CD8-positive, alpha-beta memory T cell (primary cell): Measurements from ENCODE around the gene VPS35L. TPM values are rescaled to one million over a fixed set of nuclear protein-coding genes. Genes with fewer than 3 reads are reported as not detected.

Experiments
- CTCF ChIA-PET: fragments of 350-600 bp; sonication (Branson Sonifier 250); formaldehyde crosslinking; loops from one replicate; lab custom pipeline; 2021; ENCODE audit warnings: antibody characterized with exemption; lab: Charles Lee
- POLR2A ChIA-PET: fragments of 350-600 bp; sonication (Branson Sonifier 250); formaldehyde crosslinking; loops from one replicate; lab custom pipeline; 2021; ENCODE audit warnings: antibody characterized with exemption; lab: Charles Lee
- DNase-seq, 5 donors: peaks; one replicate each; pipeline versions ENCODE4 v3.0.0 to v3.0.0-alpha.2; 2020 to 2022; ENCODE audit warnings: mixed read lengths in 1 of 5
- H3K27ac ChIP-seq: one replicate; pipeline ENCODE4 v1.7.0; 2013; ENCODE audit warnings: low read depth, mild to moderate bottlenecking, low read length, moderate library complexity
- H3K27me3 ChIP-seq: 2 replicates; pipeline ENCODE4 v1.7.0; 2013; ENCODE audit warnings: low read length, mild to moderate bottlenecking; ENCODE audit not compliant: insufficient read depth, poor library complexity, severe bottlenecking
- H3K36me3 ChIP-seq: 2 replicates; pipeline ENCODE4 v1.7.0; 2013; ENCODE audit warnings: mild to moderate bottlenecking, low read length, moderate library complexity; ENCODE audit not compliant: insufficient read depth
- H3K4me1 ChIP-seq: 2 replicates; pipeline ENCODE4 v1.7.0; 2013; ENCODE audit warnings: mild to moderate bottlenecking, low read length, moderate library complexity; ENCODE audit not compliant: insufficient read depth
- H3K4me3 ChIP-seq: 2 replicates; pipeline ENCODE4 v1.7.0; 2013; ENCODE audit warnings: mild to moderate bottlenecking, low read length
- H3K9me3 ChIP-seq: 2 replicates; pipeline ENCODE4 v1.7.0; 2013; ENCODE audit warnings: mild to moderate bottlenecking, low read length
- H3K27ac Mint-ChIP-seq, 8 donors: one replicate each; pipeline ENCODE4 v1.8.0; 2020 to 2021; ENCODE audit warnings: mixed read lengths in 8 of 8, mild to moderate bottlenecking in 6 of 8, inconsistent platforms in 3 of 8, moderate library complexity in 3 of 8
- H3K27me3 Mint-ChIP-seq, 2 donors: one replicate each; pipeline ENCODE4 v1.8.0; 2020 to 2021; ENCODE audit warnings: mixed read lengths in 2 of 2, mild to moderate bottlenecking in 1 of 2, moderate library complexity in 1 of 2
- H3K36me3 Mint-ChIP-seq, 3 donors: one replicate each; pipeline ENCODE4 v1.8.0; 2020 to 2021; ENCODE audit warnings: mixed read lengths in 3 of 3, inconsistent platforms in 1 of 3, mild to moderate bottlenecking in 1 of 3
- H3K4me1 Mint-ChIP-seq, 3 donors: one replicate each; pipeline ENCODE4 v1.8.0; 2020 to 2021; ENCODE audit warnings: mixed read lengths in 3 of 3, inconsistent platforms in 1 of 3, mild to moderate bottlenecking in 1 of 3
- H3K4me3 Mint-ChIP-seq, 7 donors: one replicate each; pipeline ENCODE4 v1.8.0; 2020 to 2021; ENCODE audit warnings: mixed read lengths in 7 of 7, mild to moderate bottlenecking in 6 of 7, moderate library complexity in 4 of 7, inconsistent platforms in 2 of 7
- H3K9me3 Mint-ChIP-seq, 5 donors: one replicate each; pipeline ENCODE4 v1.8.0; 2020 to 2022; ENCODE audit warnings: mixed read lengths in 5 of 5, mild to moderate bottlenecking in 3 of 5, moderate library complexity in 2 of 5, inconsistent platforms in 1 of 5
- polyA plus RNA-seq: library from polyadenylated mRNA; unstranded; fragments of 300-500 nt; fragmentation: Illumina TruSeq; gene quantifications from one replicate; pipeline ENCODE4 v1.2.3, GENCODE V29; 2021
- total RNA-seq, 2 experiments: library from RNA; stranded (reverse); gene quantifications; one replicate each; pipeline ENCODE4 v1.2.3, GENCODE V29; 2021

The VPS35L gene
- total and polyA plus RNA-seq, 3 experiments from 2014 or later = 37.4 to 52.3 (median 40.2) TPM

- peak within 1 kb of the TSS; percentile 85 to 99 (median 96) for H3K27ac Mint-ChIP-seq
These were observed 31.7 kb upstream of the VPS35L start, which contains the start of gene CCP110 for GRCh38 chr16:19523559-19524355. CCP110 (plus strand) TSS chr16:19523942; CDS start chr16:19527882, 3,940 bp downstream.

DNA sequence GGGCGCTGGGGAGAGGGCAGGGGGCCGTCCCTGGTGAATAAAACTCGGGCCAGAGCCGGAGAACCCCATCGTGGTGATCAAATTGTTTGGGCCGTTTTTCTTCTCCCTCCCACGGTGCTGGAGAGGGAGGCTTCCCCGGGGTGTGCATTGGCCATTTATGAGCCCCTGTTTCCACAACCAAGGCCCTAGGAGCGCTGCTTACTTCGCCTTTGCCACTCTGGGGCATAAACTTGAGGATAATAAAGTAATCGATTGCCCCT, 31.2 kb upstream of the VPS35L start:
- peaks cover 34% of the 10 kb centered on the region for H3K4me1 ChIP-seq

More at GRCh38 chr16:19523559-19524355, 31.7 kb upstream of the VPS35L start, which contains the start of gene CCP110:
- no peaks in the 10 kb centered on the region for H3K27me3 Mint-ChIP-seq
- Histone ChIP-seq H3K9me3 (no peaks in the 10 kb centered on the region), H3K27me3 (no peaks in the 10 kb centered on the region), H3K4me3 (peak within 1 kb of the TSS; percentile 84), H3K4me1 (peaks cover 37% of the 10 kb centered on the region), H3K36me3 (no peaks in the 10 kb centered on the region), H3K27ac (peak within 1 kb of the TSS; percentile 66)
- ChIA-PET POLR2A (interaction anchor here (1.1 to 3.3 kb wide), 3 partner anchors 31 to 456 kb away, joined by 3 to 26 read pairs (median 3); partner anchors contain the start of genes COQ7 and VPS35L), CTCF (interaction anchor here (0.8 to 2.8 kb wide), 7 partner anchors 15 to 722 kb away, joined by 3 to 25 read pairs (median 3); partner anchors contain the start of gene VPS35L)
- H3K4me1 Mint-ChIP-seq = peaks cover 40 to 64% (median 59%) of the 10 kb centered on the region in 3 donors
- peak; percentile 91 to 96 (median 91) for DNase-seq
- peak within 1 kb of the TSS; percentile 93 to 100 (median 97) for H3K4me3 Mint-ChIP-seq
- H3K36me3 Mint-ChIP-seq = peaks cover 0 to 28% (median 7%) of the 10 kb centered on the region in 3 donors
- H3K9me3 Mint-ChIP-seq = no peaks in the 10 kb centered on the region

GRCh38 chr16:19524616-19525384, 30.7 kb upstream of the VPS35L start:
- ChIA-PET CTCF (interaction anchor here (1.1 to 2.8 kb wide), 5 partner anchors 14 to 439 kb away, joined by 3 to 25 read pairs (median 4); partner anchors contain the start of gene VPS35L), POLR2A (interaction anchor here (1.2 to 3.3 kb wide), 2 partner anchors 30 to 457 kb away, joined by 3 to 26 read pairs; partner anchors contain the start of genes COQ7 and VPS35L)
- peak overlapping the region in 7 of 8 donors; percentile 62 to 99 (median 87) for H3K27ac Mint-ChIP-seq
- H3K9me3 Mint-ChIP-seq = no peaks in the 10 kb centered on the region
- no peaks in the 10 kb centered on the region for H3K36me3 ChIP-seq
- peak overlapping the region; percentile 93 to 100 (median 97) for H3K4me3 Mint-ChIP-seq
- H3K27me3 Mint-ChIP-seq = no peaks in the 10 kb centered on the region
- H3K4me1 ChIP-seq = peaks cover 34% of the 10 kb centered on the region
- no peaks in the 10 kb centered on the region for H3K9me3 ChIP-seq
- peak overlapping the region; percentile 66 for H3K27ac ChIP-seq
- H3K4me3 ChIP-seq = peak overlapping the region; percentile 84
- H3K4me1 Mint-ChIP-seq = peaks cover 37 to 54% (median 48%) of the 10 kb centered on the region in 3 donors
- H3K27me3 ChIP-seq = no peaks in the 10 kb centered on the region
- peaks cover 0 to 33% (median 7%) of the 10 kb centered on the region in 3 donors for H3K36me3 Mint-ChIP-seq
- DNase-seq = no peak

More for the DNA sequence above, 31.2 kb upstream of the VPS35L start:
- Mint-ChIP-seq H3K27me3 (no peaks in the 10 kb centered on the region), H3K4me1 (peaks cover 37 to 59% (median 53%) of the 10 kb centered on the region in 3 donors), H3K36me3 (peaks cover 0 to 32% (median 7%) of the 10 kb centered on the region in 3 donors), H3K9me3 (no peaks in the 10 kb centered on the region), H3K4me3 (peak overlapping the region; percentile 93 to 100 (median 97)), H3K27ac (peak overlapping the region; percentile 33 to 99 (median 86))
- H3K36me3 ChIP-seq = no peaks in the 10 kb centered on the region
- CTCF ChIA-PET = interaction anchor here (0.8 to 2.8 kb wide), 7 partner anchors 14 to 722 kb away, joined by 3 to 25 read pairs (median 3); partner anchors contain the start of gene VPS35L
- peak overlapping the region; percentile 66 for H3K27ac ChIP-seq
- no peaks in the 10 kb centered on the region for H3K27me3 ChIP-seq
- POLR2A ChIA-PET = interaction anchor here (1.1 to 3.3 kb wide), 3 partner anchors 31 to 457 kb away, joined by 3 to 26 read pairs (median 3); partner anchors contain the start of genes COQ7 and VPS35L
- peak overlapping the region; percentile 84 for H3K4me3 ChIP-seq
- no peaks in the 10 kb centered on the region for H3K9me3 ChIP-seq
- DNase-seq = no peak

GRCh38 chr16:19525385-19525723, 30.1 kb upstream of the VPS35L start:
- no peaks in the 10 kb centered on the region for H3K9me3 ChIP-seq
- CTCF ChIA-PET = interaction anchor here (2.2 to 2.8 kb wide), 2 partner anchors 30 to 33 kb away, joined by 7 to 25 read pairs; partner anchors contain the start of gene VPS35L
- Mint-ChIP-seq H3K9me3 (no peaks in the 10 kb centered on the region), H3K4me3 (peak overlapping the region; percentile 93 to 100 (median 97)), H3K27me3 (no peaks in the 10 kb centered on the region), H3K27ac (peak overlapping the region in 4 of 8 donors; percentile 13 to 93 (median 74)), H3K36me3 (peaks cover 0 to 33% (median 7%) of the 10 kb centered on the region in 3 donors), H3K4me1 (peaks cover 33 to 50% (median 43%) of the 10 kb centered on the region in 3 donors)
- H3K4me1 ChIP-seq = peaks cover 29% of the 10 kb centered on the region
- no peak for DNase-seq
- H3K36me3 ChIP-seq = no peaks in the 10 kb centered on the region
- no peak overlapping the region for H3K4me3 ChIP-seq
- POLR2A ChIA-PET = interaction anchor here (3.3 kb wide), 1 partner anchor 30 kb away, joined by 26 read pairs; the partner anchor contains the start of gene VPS35L
- H3K27me3 ChIP-seq = no peaks in the 10 kb centered on the region
- H3K27ac ChIP-seq = no peak overlapping the region

GRCh38 chr16:19527161-19527560, 28.3 kb upstream of the VPS35L start:
- no peaks in the 10 kb centered on the region for H3K9me3 Mint-ChIP-seq
- H3K36me3 Mint-ChIP-seq = peaks cover 0 to 30% (median 7%) of the 10 kb centered on the region in 3 donors
- DNase-seq = no peak
- Histone ChIP-seq H3K4me1 (peaks cover 22% of the 10 kb centered on the region), H3K27me3 (no peaks in the 10 kb centered on the region), H3K27ac (no peak overlapping the region), H3K36me3 (no peaks in the 10 kb centered on the region), H3K9me3 (no peaks in the 10 kb centered on the region), H3K4me3 (no peak overlapping the region)
- CTCF ChIA-PET = interaction anchor here (1.0 kb wide), 1 partner anchor 28 kb away, joined by 3 read pairs; the partner anchor contains the start of gene VPS35L
- peak overlapping the region in 1 of 7 donors; percentile 25 for H3K4me3 Mint-ChIP-seq
- POLR2A ChIA-PET = interaction anchor here (1.2 kb wide), 1 partner anchor 28 kb away, joined by 3 read pairs; the partner anchor contains the start of gene VPS35L
- H3K27me3 Mint-ChIP-seq = no peaks in the 10 kb centered on the region
- no peak overlapping the region for H3K27ac Mint-ChIP-seq
- peaks cover 21 to 32% (median 26%) of the 10 kb centered on the region in 3 donors for H3K4me1 Mint-ChIP-seq

GRCh38 chr16:19528666-19529065, 26.8 kb upstream of the VPS35L start:
- no peaks in the 10 kb centered on the region for H3K27me3 ChIP-seq
- Mint-ChIP-seq H3K27ac (peak overlapping the region in 1 of 8 donors; percentile 9), H3K27me3 (no peaks in the 10 kb centered on the region), H3K36me3 (peaks cover 0 to 43% (median 13%) of the 10 kb centered on the region in 3 donors), H3K9me3 (no peaks in the 10 kb centered on the region), H3K4me1 (peaks cover 16 to 21% (median 19%) of the 10 kb centered on the region in 3 donors), H3K4me3 (no peak overlapping the region)
- no peak for DNase-seq
- ChIA-PET POLR2A (no interaction called here), CTCF (no interaction called here)
- H3K4me1 ChIP-seq = peaks cover 9% of the 10 kb centered on the region
- H3K27ac ChIP-seq = no peak overlapping the region
- no peak overlapping the region for H3K4me3 ChIP-seq
- H3K9me3 ChIP-seq = no peaks in the 10 kb centered on the region
- no peaks in the 10 kb centered on the region for H3K36me3 ChIP-seq

GRCh38 chr16:19532601-19533000, 22.9 kb upstream of the VPS35L start:
- Histone ChIP-seq H3K27me3 (no peaks in the 10 kb centered on the region), H3K9me3 (no peaks in the 10 kb centered on the region), H3K36me3 (no peaks in the 10 kb centered on the region), H3K4me1 (no peaks in the 10 kb centered on the region), H3K27ac (no peak overlapping the region), H3K4me3 (no peak overlapping the region)
- CTCF ChIA-PET = no interaction called here
- no peaks in the 10 kb centered on the region for H3K27me3 Mint-ChIP-seq
- POLR2A ChIA-PET = no interaction called here
- no peaks in the 10 kb centered on the region for H3K4me1 Mint-ChIP-seq
- H3K9me3 Mint-ChIP-seq = no peaks in the 10 kb centered on the region
- no peak overlapping the region for H3K4me3 Mint-ChIP-seq
- no peak for DNase-seq
- no peak overlapping the region for H3K27ac Mint-ChIP-seq
- peaks cover 0 to 65% (median 16%) of the 10 kb centered on the region in 3 donors for H3K36me3 Mint-ChIP-seq
